ENCODE measurements around the gene MARK2. TPM values are rescaled to one million over a fixed set of nuclear protein-coding genes. Genes with fewer than 3 reads are reported as not detected.

MARK2 gene
- total and polyA plus RNA-seq, 2 of the 8 experiments (the other 6 are each of a cell fraction or from before 2014, with no cell fraction given) = 19.3 to 58.5 TPM

- Histone ChIP-seq H2AFZ (ENCODE audit: low read length) (no peak overlapping the region), H3K79me2 (ENCODE audit: control insufficient read depth in 1 of 2, insufficient read depth in 2 of 2, low read length in 2 of 2) (no peaks in the 10 kb centered on the region), H4K91ac (replicated peaks; ENCODE audit: insufficient read length, low read length) (no peak overlapping the region), H4K5ac (ENCODE audit: insufficient read length, low read depth, low read length) (no peak overlapping the region), H3K4ac (replicated peaks; ENCODE audit: insufficient read length, low read depth, low read length) (no peak overlapping the region), H2BK120ac (replicated peaks; ENCODE audit: low read depth, low read length) (no peak overlapping the region), H2AK5ac (ENCODE audit: low read depth, low read length) (peak overlapping the region; percentile 65; the same call in 1 of the 2 replicates), H2BK12ac (ENCODE audit: low read depth, low read length) (0 out of 2 replicates have a peak overlapping the region, but pooled peaks have one; percentile 9), H3K79me1 (ENCODE audit: low read depth, low read length) (no peaks in the 10 kb centered on the region), H2BK15ac (ENCODE audit: low read length) (no peak overlapping the region), H3K27me3 (replicated peaks in 1 of 4; ENCODE audit: control insufficient read depth in 3 of 4, extremely low read depth in 1 of 4, insufficient read depth in 3 of 4, low read length in 3 of 4) (peaks cover 0 to 9% (median 2%) of the 10 kb centered on the region in 4 experiments; a peak in 3 of 7 replicates), H4K20me1 (replicated peaks in 1 of 2; ENCODE audit: control insufficient read depth in 1 of 2, insufficient read depth in 2 of 2, low read length in 2 of 2) (no peaks in the 10 kb centered on the region), H3K9ac (replicated peaks in 1 of 4; ENCODE audit: extremely low read depth in 1 of 4, low read depth in 3 of 4, low read length in 3 of 4) (no peak overlapping the region), H4K8ac (ENCODE audit: extremely low read depth, insufficient read depth, low read length) (no peak overlapping the region), H3K23ac (ENCODE audit: insufficient read length) (no peak overlapping the region), H3K56ac (replicated peaks; ENCODE audit: insufficient read length, low read depth, low read length) (no peak overlapping the region), H3K27ac (ENCODE audit: low read depth, low read length) (no peak overlapping the region), H2BK5ac (ENCODE audit: low read depth, low read length) (0 out of 2 replicates have a peak overlapping the region, but pooled peaks have one; percentile 35), H3K18ac (ENCODE audit: extremely low read depth, low read length) (no peak overlapping the region), H3K4me3 (ENCODE audit: extremely low read depth in 1 of 4, insufficient read depth in 2 of 4, low read depth in 3 of 4, low read length in 4 of 4) (no peak overlapping the region), H2BK20ac (ENCODE audit: low read length) (no peak overlapping the region), H3K23me2 (ENCODE audit: low read depth, low read length) (peaks cover 14% of the 10 kb centered on the region), H3K36me3 (ENCODE audit: control insufficient read depth in 2 of 4, insufficient read depth in 4 of 4, low read length in 3 of 4) (no peaks in the 10 kb centered on the region), H3K4me1 (replicated peaks in 1 of 4; ENCODE audit: control insufficient read depth in 3 of 4, insufficient read depth in 4 of 4, low read length in 3 of 4) (peaks cover 2 to 22% (median 20%) of the 10 kb centered on the region in 4 experiments), H3K9me3 (ENCODE audit: insufficient read depth in 2 of 2, low read depth in 1 of 2, low read length in 1 of 2) (no peaks in the 10 kb centered on the region), H3K4me2 (ENCODE audit: insufficient read depth in 1 of 2, low read depth in 2 of 2, low read length in 2 of 2) (no peak overlapping the region), H3K14ac (ENCODE audit: insufficient read length) (no peak overlapping the region)
- WGBS, 2 experiments (ENCODE audit: extremely low coverage in 1 of 2, insufficient coverage in 1 of 2, insufficient read length in 1 of 2, insufficient replicate concordance in 2 of 2, low coverage in 1 of 2, low lambda C conversion rate in 2 of 2, missing lambda C conversion rate in 1 of 2) = 88 to 100% methylated on average over 1 to 4 of the region's 4 CpGs
- FAIRE-seq (no peak), DNase-seq (ENCODE audit: low read depth in 1 of 2, low spot score in 2 of 2) (no peak)
- TF ChIP-seq CBX5 (IDR thresholded peaks at IDR 0.05; ENCODE audit: low read depth, low read length) = no peak
- no peak for TF ChIP-seq BCL11A (IDR thresholded peaks at IDR 0.05; ENCODE audit: low read depth in 2 of 2, low read length in 2 of 2)
- POLR2A ChIA-PET (ENCODE audit: partially characterized antibody) = interaction anchor here (1.0 to 1.2 kb wide), 2 partner anchors 10 to 21 kb away, joined by 3 read pairs; no protein-coding TSS in a partner anchor
- CTCF ChIA-PET (ENCODE audit: partially characterized antibody) = interaction anchor here (1.5 to 9.3 kb wide), 3 partner anchors 13 to 86 kb away, joined by 4 to 129 read pairs (median 35); partner anchors contain the start of genes MARK2 and NAA40
Observed at GRCh38 chr11:63923319-63923718, 84.4 kb downstream of the MARK2 start.
